RWPE1 (cell line): ENCODE measurements around the gene SLC8A2.
"Not testable (repeated sequence)": the region's sequence is repeated elsewhere in the genome, so short reads cannot be mapped to it uniquely, and the experiment has no call there.

ENCODE experiments used
- CTCF ChIA-PET: fragments of 350-600 bp; sonication (Branson Sonifier 250); formaldehyde crosslinking; extraction: SDS; loops from one replicate; lab custom pipeline; 2021; lab: Yijun Ruan, JAX
- POLR2A ChIA-PET: fragments of 400-600 bp; formaldehyde crosslinking; extraction: SDS; loops from one replicate; lab custom pipeline; 2020; ENCODE audit warnings: antibody characterized with exemption; ENCODE audit not compliant: low non-redundant PET; lab: Yijun Ruan, JAX
- DNase-seq: peaks from one replicate; pipeline ENCODE4 v3.0.0; 2012; ENCODE audit warnings: low spot score
- H3K27ac ChIP-seq: fragments of 450-650 bp; 2 replicates; pipeline ENCODE4 v1.5.1; 2017
- TF ChIP-seq, protein P1 (sequence below): fragments of 450-650 bp; conservative IDR thresholded peaks from 2 replicates; pipeline ENCODE4 v1.5.1; 2017; ENCODE audit warnings: low read depth, mild to moderate bottlenecking

SLC8A2 gene

DNA sequence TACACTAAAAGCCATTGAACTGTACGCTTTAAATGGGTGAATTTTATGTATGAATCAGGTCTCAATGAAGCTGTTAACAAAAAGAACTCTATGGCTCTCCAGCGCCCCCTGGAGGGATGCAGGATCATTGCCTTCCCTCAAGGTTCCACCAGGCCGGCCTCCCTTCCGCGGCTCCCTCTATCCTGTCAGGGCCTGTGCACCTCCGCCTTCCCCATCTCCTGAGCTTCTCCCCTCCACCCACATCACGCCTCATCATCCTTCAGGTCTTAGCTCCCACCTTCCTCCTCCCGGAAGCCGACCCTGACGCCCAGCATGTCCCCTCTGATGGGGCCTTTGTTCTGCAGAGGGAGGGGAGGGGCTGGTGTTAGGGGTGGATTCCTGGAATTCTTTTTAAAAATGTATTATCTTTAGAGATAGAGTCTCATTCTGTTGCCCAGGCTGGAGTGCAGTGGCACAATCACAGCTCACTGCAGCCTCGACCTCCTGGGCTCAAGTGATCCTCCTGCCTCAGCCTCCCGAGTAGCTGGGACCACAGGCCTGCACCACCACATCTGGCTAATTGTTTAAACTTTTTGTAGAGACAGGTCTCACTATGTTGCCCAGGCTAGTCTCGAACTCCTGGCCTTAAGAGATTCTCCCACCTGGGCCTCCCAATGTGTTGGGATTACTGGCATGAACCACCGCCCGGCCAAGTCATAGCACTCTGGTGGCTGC, 80.0 kb downstream of the SLC8A2 start:
- H3K27ac ChIP-seq: no peak overlapping the region
- TF ChIP-seq, protein P1, sequence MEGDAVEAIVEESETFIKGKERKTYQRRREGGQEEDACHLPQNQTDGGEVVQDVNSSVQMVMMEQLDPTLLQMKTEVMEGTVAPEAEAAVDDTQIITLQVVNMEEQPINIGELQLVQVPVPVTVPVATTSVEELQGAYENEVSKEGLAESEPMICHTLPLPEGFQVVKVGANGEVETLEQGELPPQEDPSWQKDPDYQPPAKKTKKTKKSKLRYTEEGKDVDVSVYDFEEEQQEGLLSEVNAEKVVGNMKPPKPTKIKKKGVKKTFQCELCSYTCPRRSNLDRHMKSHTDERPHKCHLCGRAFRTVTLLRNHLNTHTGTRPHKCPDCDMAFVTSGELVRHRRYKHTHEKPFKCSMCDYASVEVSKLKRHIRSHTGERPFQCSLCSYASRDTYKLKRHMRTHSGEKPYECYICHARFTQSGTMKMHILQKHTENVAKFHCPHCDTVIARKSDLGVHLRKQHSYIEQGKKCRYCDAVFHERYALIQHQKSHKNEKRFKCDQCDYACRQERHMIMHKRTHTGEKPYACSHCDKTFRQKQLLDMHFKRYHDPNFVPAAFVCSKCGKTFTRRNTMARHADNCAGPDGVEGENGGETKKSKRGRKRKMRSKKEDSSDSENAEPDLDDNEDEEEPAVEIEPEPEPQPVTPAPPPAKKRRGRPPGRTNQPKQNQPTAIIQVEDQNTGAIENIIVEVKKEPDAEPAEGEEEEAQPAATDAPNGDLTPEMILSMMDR: peak; percentile 84
- ChIA-PET POLR2A (no interaction called here), CTCF (interaction anchor here (0.5 to 1.6 kb wide), 20 partner anchors 10 to 776 kb away, joined by 3 to 11 read pairs (median 3); no protein-coding TSS in a partner anchor)
- DNase-seq: peak; percentile 57

DNA sequence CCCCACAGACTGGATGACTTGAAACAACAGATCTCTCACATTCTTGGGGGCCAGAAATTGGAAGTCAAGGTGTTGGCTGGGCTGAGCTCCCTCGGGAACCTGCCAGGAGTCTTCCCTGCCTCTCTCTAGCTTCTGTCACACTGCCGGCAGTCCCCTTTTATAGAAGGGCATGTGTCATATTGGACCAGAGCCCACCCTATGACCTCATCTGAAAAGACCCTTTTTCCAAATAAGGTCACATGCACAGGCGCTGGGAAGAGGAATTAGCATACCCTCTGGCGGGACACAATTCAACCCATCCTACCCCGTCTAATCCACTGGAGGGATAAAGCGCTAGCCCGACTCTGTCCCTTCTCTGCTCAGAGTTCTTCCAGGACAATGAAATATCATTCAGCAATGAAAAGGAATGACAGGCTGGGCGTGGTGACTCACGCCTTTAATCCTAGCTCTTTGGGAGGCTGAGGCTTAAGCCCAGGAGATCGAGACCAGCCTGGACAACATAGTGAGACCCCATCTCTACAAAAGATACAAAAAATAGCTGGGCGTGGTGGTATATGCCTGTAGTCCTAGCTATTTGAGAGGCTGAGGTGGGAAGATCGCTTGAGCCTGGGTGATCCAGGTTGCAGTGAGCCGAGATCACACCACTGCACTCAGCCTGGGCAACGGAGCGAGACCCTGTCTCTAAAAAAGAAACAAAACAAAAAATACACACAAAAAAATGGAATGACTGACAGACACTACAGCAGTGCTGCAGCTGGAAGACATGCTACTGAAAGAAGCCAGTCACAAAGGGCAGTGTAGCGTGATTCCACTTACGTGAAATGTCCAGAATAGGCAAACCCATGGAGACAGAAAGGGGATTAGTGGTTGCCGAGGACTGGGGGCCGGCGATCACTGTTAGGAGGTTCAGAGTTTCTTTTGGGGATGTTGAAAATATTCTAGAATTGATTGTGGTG, 80.9 kb downstream of the SLC8A2 start:
- CTCF ChIA-PET: interaction anchor here (0.5 to 1.6 kb wide), 15 partner anchors 10 to 1671 kb away, joined by 3 to 11 read pairs (median 4); partner anchors contain the start of gene DHX34
- TF ChIP-seq, protein P1: no peak
- POLR2A ChIA-PET: no interaction called here
- H3K27ac ChIP-seq: no peak overlapping the region
- no peak for DNase-seq

DNA sequence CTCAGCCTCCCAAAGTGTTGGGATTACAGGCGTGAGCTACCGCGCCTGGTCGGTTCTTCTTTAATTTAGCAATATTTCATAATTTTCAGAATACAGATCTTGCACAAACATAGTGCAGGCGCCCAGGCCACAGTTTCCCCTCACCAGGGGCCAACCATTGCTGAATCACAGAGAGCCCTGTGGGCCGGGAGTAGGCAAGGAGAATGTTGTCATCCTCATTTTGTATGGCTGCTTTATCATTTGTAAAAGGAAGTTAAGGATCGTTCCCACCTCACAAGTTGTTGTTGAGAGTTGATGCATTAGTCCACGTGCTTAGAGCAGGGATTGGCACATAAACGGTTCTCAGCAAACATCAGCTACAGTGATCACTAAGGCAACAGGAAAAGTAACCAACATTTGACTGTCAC, 82.5 kb downstream of the SLC8A2 start:
- no peak overlapping the region for H3K27ac ChIP-seq
- CTCF ChIA-PET: no interaction called here
- POLR2A ChIA-PET: no interaction called here
- TF ChIP-seq, protein P1: no peak
- DNase-seq: no peak

DNA sequence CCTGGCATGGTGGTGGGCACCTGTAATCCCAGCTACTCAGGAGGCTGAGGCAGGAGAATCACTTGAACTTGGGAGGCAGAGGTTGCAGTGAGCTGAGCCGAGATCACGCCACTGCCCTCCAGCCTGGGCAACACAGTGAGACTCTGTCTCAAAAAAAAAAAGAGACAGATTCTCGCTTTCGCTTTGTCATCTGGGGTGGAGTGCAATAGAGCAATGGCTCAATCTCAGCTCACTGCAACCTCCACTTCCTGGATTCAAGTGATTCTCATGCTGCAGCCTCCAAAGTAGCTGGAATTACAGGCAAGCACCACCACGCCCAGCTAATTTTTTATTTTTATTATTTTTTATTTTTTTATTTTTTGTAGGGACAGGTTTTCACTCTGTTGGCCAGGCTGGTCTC, 83.0 kb downstream of the SLC8A2 start:
- DNase-seq, CTCF ChIA-PET, POLR2A ChIA-PET, H3K27ac ChIP-seq: not testable (repeated sequence)

DNA sequence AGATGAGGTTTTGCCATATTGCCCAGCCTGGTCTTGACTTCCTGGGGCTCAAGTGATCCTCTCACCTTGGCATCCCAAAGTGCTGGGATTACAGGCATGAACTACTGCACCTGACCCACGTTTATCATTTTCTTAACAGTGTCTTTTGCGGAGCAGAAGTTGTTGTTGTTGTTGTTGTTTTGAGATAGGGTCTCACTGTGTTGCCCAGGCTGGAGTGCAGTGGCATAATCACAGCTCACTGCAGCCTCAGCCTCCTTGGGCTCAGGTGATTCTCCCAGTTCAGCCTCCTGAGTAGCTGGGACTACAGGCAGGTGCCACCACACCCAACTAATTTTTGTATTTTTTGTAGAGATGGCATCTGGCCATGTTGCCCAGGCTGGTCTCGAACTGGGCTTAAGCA, 84.1 kb downstream of the SLC8A2 start:
- H3K27ac ChIP-seq, POLR2A ChIA-PET, CTCF ChIA-PET, DNase-seq: not testable (repeated sequence)

DNA sequence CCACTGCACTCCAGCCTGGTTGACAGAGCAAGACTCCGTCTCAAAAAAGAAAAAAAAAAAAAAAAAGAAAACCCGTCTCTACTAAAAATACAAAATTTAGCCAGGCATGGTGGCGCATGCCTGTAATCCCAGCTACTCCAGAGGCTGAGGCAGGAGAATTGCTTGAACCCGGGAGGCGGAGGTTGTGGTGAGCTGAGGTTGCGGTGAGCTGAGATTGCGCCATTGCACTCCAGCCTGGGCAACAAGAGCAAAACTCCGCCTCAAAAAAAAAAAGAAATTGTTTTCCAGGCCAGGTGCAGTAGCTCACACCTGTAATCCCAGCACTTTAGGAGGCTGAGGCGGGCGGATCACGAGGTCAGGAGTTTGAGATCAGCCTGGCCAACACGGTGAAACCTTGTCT, 85.1 kb downstream of the SLC8A2 start:
- ChIA-PET CTCF (interaction anchor here (0.6 kb wide), 1 partner anchor 209 kb away, joined by 6 read pairs; no protein-coding TSS in a partner anchor), POLR2A (interaction anchor here (0.7 kb wide), 1 partner anchor 112 kb away, joined by 3 read pairs; no protein-coding TSS in a partner anchor)
- DNase-seq, H3K27ac ChIP-seq: not testable (repeated sequence)

DNA sequence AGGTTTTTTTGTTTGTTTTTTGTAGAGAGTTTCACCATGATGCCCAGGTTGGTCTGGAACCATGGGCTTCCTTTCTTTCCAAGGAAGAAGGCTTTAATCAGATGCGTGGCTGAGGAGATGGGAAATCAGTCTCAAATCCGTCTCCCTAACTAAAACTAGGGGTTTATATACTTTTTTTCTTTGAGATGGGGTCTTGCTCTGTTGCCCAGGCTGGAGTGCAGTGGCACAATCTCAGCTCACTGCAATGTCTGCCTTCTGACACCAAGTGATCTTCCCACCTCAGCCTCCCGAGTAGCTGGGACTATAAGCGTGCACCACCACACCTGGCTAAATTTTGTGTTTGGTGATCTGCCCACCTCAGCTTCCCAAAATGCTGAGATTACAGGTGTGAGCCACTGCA, 87.2 kb downstream of the SLC8A2 start:
- CTCF ChIA-PET: interaction anchor here (0.6 kb wide), 1 partner anchor 72 kb away, joined by 3 read pairs; no protein-coding TSS in a partner anchor
- DNase-seq, POLR2A ChIA-PET, H3K27ac ChIP-seq: not testable (repeated sequence)

DNA sequence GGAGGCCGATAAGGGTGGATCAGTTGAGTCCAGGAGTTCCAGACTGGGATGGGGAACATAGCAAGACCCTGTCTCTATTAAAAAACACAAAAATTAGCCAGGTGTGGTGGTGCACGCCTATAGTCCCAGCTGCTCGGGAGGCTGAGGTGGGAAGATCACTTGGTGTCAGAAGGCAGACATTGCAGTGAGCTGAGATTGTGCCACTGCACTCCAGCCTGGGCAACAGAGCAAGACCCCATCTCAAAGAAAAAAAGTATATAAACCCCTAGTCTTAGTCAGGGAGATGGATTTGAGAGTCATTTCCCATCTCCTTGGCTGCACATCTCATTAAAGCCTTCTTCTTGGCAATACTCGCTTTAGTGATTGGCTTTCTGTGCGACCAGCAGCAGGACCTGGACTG, 87.8 kb downstream of the SLC8A2 start:
- POLR2A ChIA-PET, CTCF ChIA-PET: not testable (repeated sequence)

More for the DNA sequence above, 87.8 kb downstream of the SLC8A2 start:
- DNase-seq, H3K27ac ChIP-seq: not testable (repeated sequence)
